ENCODE data around the gene GZMA. TPM values are rescaled to one million over a fixed set of nuclear protein-coding genes. Genes with fewer than 3 reads are reported as not detected.

Gene GZMA
- total RNA-seq, 1 donor from 2014 or later = 1.2 TPM

DNA sequence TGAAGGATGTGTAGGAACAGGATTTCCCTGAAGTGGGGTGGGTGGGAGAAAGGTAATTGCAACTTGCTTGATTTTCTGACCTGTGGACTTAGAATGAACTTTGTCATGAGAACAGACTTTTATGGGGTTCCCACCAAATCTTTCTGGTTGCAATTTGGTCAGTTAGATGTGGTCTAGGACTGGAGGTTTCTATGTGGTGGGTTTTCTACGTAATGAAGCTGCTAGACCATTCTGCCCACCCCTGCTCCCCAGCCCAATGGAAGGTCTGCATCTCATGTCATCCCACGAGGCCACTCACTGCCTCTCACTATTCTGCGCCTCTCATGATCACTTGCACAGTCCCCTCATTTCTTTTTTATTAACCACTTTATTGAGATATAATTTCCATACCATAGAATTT is 37.9 kb upstream of the GZMA start:
- intact Hi-C loops (cut with DNase I) = no loop called here
- no peak overlapping the region for H3K4me3 ChIP-seq
- no peak for TF ChIP-seq POLR2AphosphoS5 (IDR thresholded peaks at IDR 0.05; ENCODE audit: insufficient read depth in 1 of 2, low read depth in 1 of 2)
- TF ChIP-seq POLR2A (IDR thresholded peaks at IDR 0.05) = no peak
- TF ChIP-seq, protein P1, sequence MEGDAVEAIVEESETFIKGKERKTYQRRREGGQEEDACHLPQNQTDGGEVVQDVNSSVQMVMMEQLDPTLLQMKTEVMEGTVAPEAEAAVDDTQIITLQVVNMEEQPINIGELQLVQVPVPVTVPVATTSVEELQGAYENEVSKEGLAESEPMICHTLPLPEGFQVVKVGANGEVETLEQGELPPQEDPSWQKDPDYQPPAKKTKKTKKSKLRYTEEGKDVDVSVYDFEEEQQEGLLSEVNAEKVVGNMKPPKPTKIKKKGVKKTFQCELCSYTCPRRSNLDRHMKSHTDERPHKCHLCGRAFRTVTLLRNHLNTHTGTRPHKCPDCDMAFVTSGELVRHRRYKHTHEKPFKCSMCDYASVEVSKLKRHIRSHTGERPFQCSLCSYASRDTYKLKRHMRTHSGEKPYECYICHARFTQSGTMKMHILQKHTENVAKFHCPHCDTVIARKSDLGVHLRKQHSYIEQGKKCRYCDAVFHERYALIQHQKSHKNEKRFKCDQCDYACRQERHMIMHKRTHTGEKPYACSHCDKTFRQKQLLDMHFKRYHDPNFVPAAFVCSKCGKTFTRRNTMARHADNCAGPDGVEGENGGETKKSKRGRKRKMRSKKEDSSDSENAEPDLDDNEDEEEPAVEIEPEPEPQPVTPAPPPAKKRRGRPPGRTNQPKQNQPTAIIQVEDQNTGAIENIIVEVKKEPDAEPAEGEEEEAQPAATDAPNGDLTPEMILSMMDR (IDR thresholded peaks at IDR 0.05) = no peak

DNA sequence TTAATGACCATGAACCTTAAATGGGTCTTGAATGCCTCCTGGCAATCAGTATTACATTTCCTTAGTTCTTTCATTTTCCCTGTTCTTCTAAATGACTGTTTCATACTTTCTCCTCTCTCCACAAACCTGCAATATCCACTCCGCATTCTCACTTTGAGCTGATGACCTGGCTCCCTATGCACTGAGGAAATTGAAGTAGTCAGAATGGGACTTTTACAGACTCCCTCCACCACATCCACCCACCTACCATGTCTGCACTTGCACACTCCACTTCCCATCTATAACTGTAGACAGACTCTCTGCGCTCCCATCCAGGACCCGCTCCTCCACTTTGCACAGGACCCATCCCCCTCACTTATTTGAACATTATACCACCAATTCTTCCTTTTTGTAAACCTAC is 36.2 kb upstream of the GZMA start:
- H3K36me3 ChIP-seq = no peaks in the 10 kb centered on the region
- TF ChIP-seq, protein P1 (IDR thresholded peaks at IDR 0.05) = no peak
- no peaks in the 10 kb centered on the region for H3K27me3 ChIP-seq
- H3K27ac ChIP-seq = no peak overlapping the region
- H3K9me3 ChIP-seq = no peaks in the 10 kb centered on the region
- no peaks in the 10 kb centered on the region for H3K4me1 ChIP-seq
- no peak for DNase-seq (ENCODE audit: extremely low spot score in 2 of 2)
- intact Hi-C loops (cut with DNase I) = no loop called here
- no peak overlapping the region for H3K4me3 ChIP-seq

More for the DNA sequence above, 37.9 kb upstream of the GZMA start:
- H3K36me3 ChIP-seq = no peaks in the 10 kb centered on the region
- no peaks in the 10 kb centered on the region for H3K27me3 ChIP-seq
- no peaks in the 10 kb centered on the region for H3K9me3 ChIP-seq
- no peak overlapping the region for H3K27ac ChIP-seq
- no peak for DNase-seq (ENCODE audit: extremely low spot score in 2 of 2)
- H3K4me1 ChIP-seq = no peaks in the 10 kb centered on the region

DNA sequence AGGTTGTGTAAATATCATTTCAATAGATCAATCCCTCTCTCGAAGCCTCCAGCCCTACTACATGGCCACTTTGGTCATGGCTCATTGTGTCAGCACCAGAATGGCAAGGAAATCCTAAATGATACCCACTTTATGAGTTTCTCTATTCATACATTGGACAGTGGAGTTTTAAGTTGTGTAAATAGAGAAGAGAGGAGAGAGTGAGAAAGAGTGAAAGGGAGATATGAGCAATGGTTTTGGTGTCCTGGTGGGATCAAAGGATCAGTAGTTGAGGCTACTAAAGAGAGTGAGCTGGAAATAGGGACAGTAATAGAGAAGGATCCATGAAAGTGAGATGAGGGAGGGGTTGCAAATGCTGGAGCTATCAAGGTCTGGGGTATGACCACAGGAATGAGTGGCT is 31.5 kb upstream of the GZMA start:
- no peak for DNase-seq (ENCODE audit: extremely low spot score in 2 of 2)
- H3K36me3 ChIP-seq = no peaks in the 10 kb centered on the region
- no peak overlapping the region for H3K4me3 ChIP-seq
- TF ChIP-seq POLR2AphosphoS5 (IDR thresholded peaks at IDR 0.05; ENCODE audit: insufficient read depth in 1 of 2, low read depth in 1 of 2) (no peak), POLR2A (IDR thresholded peaks at IDR 0.05) (no peak)
- TF ChIP-seq, protein P1 (IDR thresholded peaks at IDR 0.05) = no peak
- H3K9me3 ChIP-seq = no peaks in the 10 kb centered on the region
- H3K4me1 ChIP-seq = no peaks in the 10 kb centered on the region
- intact Hi-C loops (cut with DNase I) = no loop called here
- H3K27me3 ChIP-seq = no peaks in the 10 kb centered on the region
- no peak overlapping the region for H3K27ac ChIP-seq

DNA sequence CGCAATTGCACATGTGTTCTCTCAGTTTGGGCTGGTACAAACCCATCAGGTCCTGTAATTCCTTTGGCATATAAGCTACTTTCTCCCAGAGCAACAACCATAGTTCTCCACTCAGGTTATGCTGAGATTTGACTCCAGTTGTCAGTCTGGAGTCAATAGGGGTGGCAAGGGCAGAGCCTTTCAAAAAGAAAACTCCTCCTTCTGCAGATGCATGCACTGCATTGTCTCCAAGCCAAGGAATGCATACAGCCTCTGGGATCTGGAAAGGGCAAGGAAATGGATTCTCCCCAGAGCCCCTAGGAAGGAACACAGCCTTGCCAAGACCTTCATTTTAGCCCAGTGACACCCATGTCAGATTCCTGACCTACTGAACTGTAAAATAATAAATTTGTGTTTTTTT is 31.0 kb upstream of the GZMA start:
- H3K36me3 ChIP-seq = no peaks in the 10 kb centered on the region
- no peaks in the 10 kb centered on the region for H3K9me3 ChIP-seq
- no peak for DNase-seq (ENCODE audit: extremely low spot score in 2 of 2)
- no peaks in the 10 kb centered on the region for H3K4me1 ChIP-seq
- no peaks in the 10 kb centered on the region for H3K27me3 ChIP-seq
- H3K4me3 ChIP-seq = no peak overlapping the region
- no peak overlapping the region for H3K27ac ChIP-seq
- TF ChIP-seq, protein P1 (IDR thresholded peaks at IDR 0.05) = no peak
- TF ChIP-seq POLR2A (IDR thresholded peaks at IDR 0.05) (no peak), POLR2AphosphoS5 (IDR thresholded peaks at IDR 0.05; ENCODE audit: insufficient read depth in 1 of 2, low read depth in 1 of 2) (no peak)
- intact Hi-C loops (cut with DNase I) = no loop called here

DNA sequence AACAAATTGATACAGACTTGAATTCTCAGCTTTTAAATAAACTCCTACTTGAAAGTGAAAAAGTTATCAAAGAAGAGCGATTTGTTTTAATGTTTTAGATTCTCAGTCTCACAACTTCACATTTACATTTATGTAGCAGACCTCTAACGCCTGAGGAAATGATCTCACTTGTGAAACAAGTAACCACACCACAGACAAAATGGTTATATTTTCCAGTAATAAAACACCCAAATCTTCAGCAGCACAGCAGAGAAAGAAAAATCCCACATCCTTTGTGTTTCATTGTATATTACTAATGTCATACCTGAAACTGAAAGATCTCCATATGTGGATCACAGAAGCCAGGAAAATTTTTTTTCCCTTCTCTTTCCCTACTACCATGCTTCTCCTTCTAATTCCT is 29.8 kb upstream of the GZMA start:
- Histone ChIP-seq H3K4me3 (no peak overlapping the region), H3K27me3 (no peaks in the 10 kb centered on the region), H3K27ac (no peak overlapping the region), H3K9me3 (no peaks in the 10 kb centered on the region), H3K36me3 (no peaks in the 10 kb centered on the region), H3K4me1 (no peaks in the 10 kb centered on the region)
- DNase-seq (ENCODE audit: extremely low spot score in 2 of 2) = no peak
- intact Hi-C loops (cut with DNase I) = no loop called here
- TF ChIP-seq POLR2AphosphoS5 (IDR thresholded peaks at IDR 0.05; ENCODE audit: insufficient read depth in 1 of 2, low read depth in 1 of 2) (no peak), POLR2A (IDR thresholded peaks at IDR 0.05) (no peak)
- TF ChIP-seq, protein P1 (IDR thresholded peaks at IDR 0.05) = no peak
